Vagina (tissue), 2 donors: Measurements from ENCODE around the gene TATDN2. TPM values are rescaled to one million over a fixed set of nuclear protein-coding genes. Genes with fewer than 3 reads are reported as not detected.

Source experiments
- DNase-seq, 2 donors: peaks; one replicate each; pipeline ENCODE4 v3.0.0-alpha.2; 2017; ENCODE audit errors: extremely low spot score in 2 of 2
- H3K27ac ChIP-seq: fragments of 200-600 bp; sonication (generic); one replicate; pipeline ENCODE4 v1.5.1; 2019
- H3K27me3 ChIP-seq: fragments of 200-600 bp; sonication (generic); one replicate; pipeline ENCODE4 v1.5.1; 2019
- H3K36me3 ChIP-seq, 2 donors: fragments of 200-600 bp; sonication (generic); one replicate each; pipeline ENCODE4 v1.5.1; 2017 to 2019
- H3K4me1 ChIP-seq: fragments of 200-600 bp; sonication (generic); one replicate; pipeline ENCODE4 v1.5.1; 2019
- H3K4me3 ChIP-seq, 2 donors: fragments of 200-600 bp; sonication (generic); 1 replicate in 1 of 2; 2 replicates in 1 of 2; pipeline ENCODE4 v1.5.1; 2016 to 2019
- H3K9me3 ChIP-seq: fragments of 200-600 bp; sonication (generic); one replicate; pipeline ENCODE4 v1.5.1; 2019
- CTCF ChIP-seq, 3 experiments: fragments of 450-650 bp in 2 of 3; fragments of 200-600 bp in 1 of 3; sonication (generic) in 1 of 3; IDR thresholded peaks; one replicate each; pipeline ENCODE4 v1.5.1; 2017 to 2019; ENCODE audit warnings: antibody characterized with exemption in 3 of 3, mild to moderate bottlenecking in 2 of 3, moderate library complexity in 2 of 3
- POLR2A ChIP-seq, 2 donors: fragments of 450-650 bp; IDR thresholded peaks; one replicate each; pipeline ENCODE4 v1.6.1; 2017; ENCODE audit warnings: antibody characterized with exemption in 2 of 2, mild to moderate bottlenecking in 2 of 2, moderate library complexity in 2 of 2
- POLR2AphosphoS5 ChIP-seq, 2 donors: sonication (generic); formaldehyde crosslinking; IDR thresholded peaks; one replicate each; pipeline ENCODE4 v1.9.0; 2017; ENCODE audit warnings: antibody characterized with exemption in 2 of 2, mild to moderate bottlenecking in 2 of 2, low read depth in 1 of 2; ENCODE audit not compliant: insufficient read depth in 1 of 2
- intact Hi-C: fragments of 100-400 bp; cut with DNase I; formaldehyde crosslinking; loops from one replicate; pipeline ENCODE4 v1.15.1; 2023
- total RNA-seq: library from RNA; depleted of rRNA; stranded (reverse); fragments of >200 nt; gene quantifications from one replicate; pipeline ENCODE4 v1.2.3, GENCODE V29; 2016

The TATDN2 gene
- total RNA-seq, 1 donor from 2014 or later: 34.4 TPM

- DNase-seq: no peak
- TF ChIP-seq POLR2A (IDR thresholded peaks at IDR 0.05) (no peak), POLR2AphosphoS5 (IDR thresholded peaks at IDR 0.05; ENCODE audit: insufficient read depth in 1 of 2, low read depth in 1 of 2) (no peak), CTCF (IDR thresholded peaks at IDR 0.05) (no peak)
- intact Hi-C loops: loop anchor here (10.0 kb wide), 1 partner anchor 65 kb away; the partner anchor contains the start of gene IRAK2
- Histone ChIP-seq H3K27me3 (no peaks in the 10 kb centered on the region), H3K27ac (no peak overlapping the region), H3K36me3 (peaks cover 0 to 4% of the 10 kb centered on the region in 2 donors), H3K9me3 (no peaks in the 10 kb centered on the region), H3K4me1 (peaks cover 6% of the 10 kb centered on the region), H3K4me3 (no peak overlapping the region)
These were observed 18.7 kb upstream of the TATDN2 start for GRCh38 chr3:10229576-10229975.

- no peak for DNase-seq
- intact Hi-C loops: no loop called here
- no peak overlapping the region for H3K27ac ChIP-seq
- no peaks in the 10 kb centered on the region for H3K27me3 ChIP-seq
- peaks cover 0 to 7% of the 10 kb centered on the region in 2 donors for H3K36me3 ChIP-seq
- H3K9me3 ChIP-seq: no peaks in the 10 kb centered on the region
- no peak for TF ChIP-seq CTCF (IDR thresholded peaks at IDR 0.05)
- TF ChIP-seq POLR2AphosphoS5 (IDR thresholded peaks at IDR 0.05; ENCODE audit: insufficient read depth in 1 of 2, low read depth in 1 of 2): no peak
- no peak for TF ChIP-seq POLR2A (IDR thresholded peaks at IDR 0.05)
- no peak overlapping the region for H3K4me3 ChIP-seq
- H3K4me1 ChIP-seq: no peaks in the 10 kb centered on the region
These were observed 16.1 kb upstream of the TATDN2 start for GRCh38 chr3:10232137-10232536.

- Histone ChIP-seq H3K9me3 (no peaks in the 10 kb centered on the region), H3K36me3 (peaks cover 0 to 10% of the 10 kb centered on the region in 2 donors), H3K27ac (no peak overlapping the region), H3K4me3 (no peak overlapping the region), H3K4me1 (no peaks in the 10 kb centered on the region), H3K27me3 (no peaks in the 10 kb centered on the region)
- intact Hi-C loops: no loop called here
- TF ChIP-seq POLR2A (IDR thresholded peaks at IDR 0.05): no peak
- no peak for TF ChIP-seq CTCF (IDR thresholded peaks at IDR 0.05)
- TF ChIP-seq POLR2AphosphoS5 (IDR thresholded peaks at IDR 0.05; ENCODE audit: insufficient read depth in 1 of 2, low read depth in 1 of 2): no peak
- no peak for DNase-seq
These were observed 14.3 kb upstream of the TATDN2 start for GRCh38 chr3:10233988-10234387.

- no peak for DNase-seq
- no peaks in the 10 kb centered on the region for H3K27me3 ChIP-seq
- H3K36me3 ChIP-seq: peaks cover 0 to 16% of the 10 kb centered on the region in 2 donors
- no peak overlapping the region for H3K27ac ChIP-seq
- no peaks in the 10 kb centered on the region for H3K9me3 ChIP-seq
- H3K4me3 ChIP-seq: no peak overlapping the region
- H3K4me1 ChIP-seq: no peaks in the 10 kb centered on the region
- no peak for TF ChIP-seq POLR2A (IDR thresholded peaks at IDR 0.05)
- no peak for TF ChIP-seq CTCF (IDR thresholded peaks at IDR 0.05)
- TF ChIP-seq POLR2AphosphoS5 (IDR thresholded peaks at IDR 0.05; ENCODE audit: insufficient read depth in 1 of 2, low read depth in 1 of 2): no peak
- intact Hi-C loops: no loop called here
These were observed 13.6 kb upstream of the TATDN2 start for GRCh38 chr3:10234526-10235230.

GRCh38 chr3:10235551-10235950 is 12.7 kb upstream of the TATDN2 start:
- H3K27ac ChIP-seq: no peak overlapping the region
- peaks cover 0 to 17% of the 10 kb centered on the region in 2 donors for H3K36me3 ChIP-seq
- H3K27me3 ChIP-seq: no peaks in the 10 kb centered on the region
- no peak overlapping the region for H3K4me3 ChIP-seq
- no peaks in the 10 kb centered on the region for H3K9me3 ChIP-seq
- TF ChIP-seq POLR2A (IDR thresholded peaks at IDR 0.05): no peak
- no peak for TF ChIP-seq CTCF (IDR thresholded peaks at IDR 0.05)
- TF ChIP-seq POLR2AphosphoS5 (IDR thresholded peaks at IDR 0.05; ENCODE audit: insufficient read depth in 1 of 2, low read depth in 1 of 2): no peak
- intact Hi-C loops: no loop called here
- DNase-seq: no peak
- H3K4me1 ChIP-seq: no peaks in the 10 kb centered on the region
